NCI-H510A treated with DMSO at 0.1 percent for 48 hours (cell line): ENCODE results near the gene LYRM2.
"Not testable (repeated sequence)": the region's sequence is repeated elsewhere in the genome, so short reads cannot be mapped to it uniquely, and the experiment has no call there.

Source experiments
- DNase-seq: peaks from one replicate; lab custom pipeline; 2025; lab: John Stamatoyannopoulos, UW

Gene LYRM2

GRCh38 chr6:89644864-89645263, 6.3 kb upstream of the LYRM2 start:
- no peak for DNase-seq

- no peak for DNase-seq
These were observed 4.9 kb upstream of the LYRM2 start for GRCh38 chr6:89643406-89643805.

GRCh38 chr6:89642956-89643355, 4.4 kb upstream of the LYRM2 start:
- DNase-seq = no peak

GRCh38 chr6:89641581-89641980, 3.0 kb upstream of the LYRM2 start:
- DNase-seq = not testable (repeated sequence)

GRCh38 chr6:89640804-89641203, 2.3 kb upstream of the LYRM2 start:
- no peak for DNase-seq

- no peak for DNase-seq
These were observed 607 bp downstream of the LYRM2 start for GRCh38 chr6:89637960-89638319.

GRCh38 chr6:89636412-89636811, 2.1 kb downstream of the LYRM2 start:
- DNase-seq = not testable (repeated sequence)

- DNase-seq = no peak
These were observed 8.1 kb downstream of the LYRM2 start for GRCh38 chr6:89630488-89630887.

GRCh38 chr6:89623749-89624148, 14.8 kb downstream of the LYRM2 start:
- DNase-seq = no peak

GRCh38 chr6:89619567-89619966, 19.0 kb downstream of the LYRM2 start:
- no peak for DNase-seq

GRCh38 chr6:89618026-89618425, 20.5 kb downstream of the LYRM2 start:
- no peak for DNase-seq

- DNase-seq = no peak
These were observed 22.0 kb downstream of the LYRM2 start for GRCh38 chr6:89616531-89616930.

- no peak for DNase-seq
These were observed 22.7 kb downstream of the LYRM2 start for GRCh38 chr6:89615882-89616281.

GRCh38 chr6:89613790-89614189, 24.8 kb downstream of the LYRM2 start:
- no peak for DNase-seq

GRCh38 chr6:89612121-89612520, 26.4 kb downstream of the LYRM2 start:
- DNase-seq = no peak

- no peak for DNase-seq
These were observed 26.9 kb downstream of the LYRM2 start for GRCh38 chr6:89611666-89612065.

- DNase-seq = peak; percentile 17
These were observed 28.4 kb downstream of the LYRM2 start for GRCh38 chr6:89610149-89610642.

GRCh38 chr6:89605861-89606260, 32.7 kb downstream of the LYRM2 start:
- no peak for DNase-seq

- DNase-seq = no peak
These were observed 33.9 kb downstream of the LYRM2 start for GRCh38 chr6:89604653-89605052.

- peak; percentile 26 for DNase-seq
These were observed 36.4 kb downstream of the LYRM2 start for GRCh38 chr6:89602166-89602565.

GRCh38 chr6:89599727-89600126, 38.8 kb downstream of the LYRM2 start:
- DNase-seq = no peak

GRCh38 chr6:89597988-89598387, 40.6 kb downstream of the LYRM2 start:
- DNase-seq = peak; percentile 29

- no peak for DNase-seq
These were observed 41.2 kb downstream of the LYRM2 start for GRCh38 chr6:89597372-89597771.

- no peak for DNase-seq
These were observed 42.1 kb downstream of the LYRM2 start for GRCh38 chr6:89596484-89596883.

GRCh38 chr6:89596056-89596455, 42.5 kb downstream of the LYRM2 start:
- DNase-seq = no peak
